Inferior parietal cortex (tissue), 1 donor: ENCODE data around the gene PDZK1.
"Not testable (repeated sequence)": the region's sequence is repeated elsewhere in the genome, so short reads cannot be mapped to it uniquely, and the experiment has no call there.

Experiments
- DNase-seq: peaks from one replicate; pipeline ENCODE4 v3.0.0-alpha.2; 2016; ENCODE audit errors: extremely low spot score

PDZK1 gene

DNA sequence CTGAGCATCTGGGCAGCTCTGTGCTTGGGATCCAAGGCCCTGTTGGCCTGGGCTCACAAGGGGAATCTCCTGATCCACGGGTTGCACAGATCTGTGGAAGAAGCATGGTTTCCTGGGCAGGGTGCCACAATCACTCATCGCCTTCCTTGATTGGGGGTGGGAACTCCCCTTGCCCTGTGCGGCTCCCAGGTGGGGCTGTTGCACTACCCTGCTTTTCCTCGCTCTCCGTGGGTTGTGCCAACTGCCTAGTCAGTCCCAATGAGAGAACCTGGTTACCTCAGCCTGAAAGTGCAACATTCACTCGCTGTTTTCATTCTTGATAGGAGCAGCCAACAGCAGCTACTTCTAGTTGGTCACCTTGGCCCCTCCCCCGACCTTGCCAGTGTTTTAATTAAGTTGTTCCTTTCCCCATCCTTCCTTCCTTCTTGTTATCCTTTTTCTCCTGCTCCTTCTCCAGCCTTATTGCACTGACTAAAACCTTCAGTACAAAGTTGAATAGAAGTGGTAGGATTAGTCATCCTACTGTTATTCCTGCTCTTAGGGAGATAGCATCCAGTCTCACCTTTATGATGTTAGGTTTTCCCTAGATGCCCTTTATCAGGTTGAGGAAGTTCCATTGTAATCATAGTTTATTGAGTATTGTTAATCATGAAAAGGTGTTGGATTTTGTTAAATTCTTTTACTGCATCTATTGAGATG lies 50.8 kb downstream of the PDZK1 start:
- DNase-seq: not testable (repeated sequence)

- DNase-seq: not testable (repeated sequence)
Observed at GRCh38 chr1:145643990-145644389, 63.2 kb downstream of the PDZK1 start.

GRCh38 chr1:145641886-145642285 lies 65.3 kb downstream of the PDZK1 start:
- not testable (repeated sequence) for DNase-seq

- not testable (repeated sequence) for DNase-seq
Observed at GRCh38 chr1:145636237-145636636, 70.9 kb downstream of the PDZK1 start.

DNA sequence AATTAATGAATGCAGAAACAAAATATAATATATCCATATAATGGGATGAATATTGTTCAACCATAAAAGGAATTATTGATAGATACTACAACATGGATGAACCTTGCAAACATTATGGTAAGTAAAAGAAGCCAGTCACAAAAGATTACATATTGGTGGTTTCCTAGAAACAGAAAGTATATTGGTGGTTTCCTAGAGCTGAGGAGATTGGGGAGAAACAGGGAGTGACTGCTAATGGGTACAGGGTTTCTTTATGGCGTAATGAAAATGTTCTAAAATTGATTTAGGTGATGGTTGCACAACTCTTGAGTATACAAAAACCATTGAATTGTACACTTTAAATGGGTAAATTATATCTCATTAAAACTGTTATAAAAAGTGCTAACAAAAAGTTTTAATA lies 85.0 kb downstream of the PDZK1 start:
- not testable (repeated sequence) for DNase-seq
